GM13976 (cell line): Measurements from ENCODE around the gene SV2C.

ENCODE experiments used
- DNase-seq: peaks from one replicate; pipeline ENCODE4 v3.0.0; 2012; ENCODE audit warnings: low spot score
- in situ Hi-C: fragments of 300-500 bp; cut with MboI; formaldehyde crosslinking; loops from one replicate; pipeline ENCODE4 v1.12.0; 2022; ENCODE audit warnings: low sequenced_read_pairs, mixed read lengths, inconsistent platforms; ENCODE audit not compliant: unreplicated experiment
- TF ChIP-seq, protein P1 (sequence below): IDR thresholded peaks from 2 replicates; pipeline ENCODE4 v1.5.1; 2012; ENCODE audit warnings: borderline replicate concordance, mild to moderate bottlenecking; ENCODE audit not compliant: insufficient read depth; ENCODE audit errors: extremely low read depth, missing control alignments, control extremely low read depth

The SV2C gene

GRCh38 chr5:76221311-76221710, 138.1 kb downstream of the SV2C start:
- DNase-seq, result no peak
- in situ Hi-C loops, result no loop called here
- TF ChIP-seq, protein P1, sequence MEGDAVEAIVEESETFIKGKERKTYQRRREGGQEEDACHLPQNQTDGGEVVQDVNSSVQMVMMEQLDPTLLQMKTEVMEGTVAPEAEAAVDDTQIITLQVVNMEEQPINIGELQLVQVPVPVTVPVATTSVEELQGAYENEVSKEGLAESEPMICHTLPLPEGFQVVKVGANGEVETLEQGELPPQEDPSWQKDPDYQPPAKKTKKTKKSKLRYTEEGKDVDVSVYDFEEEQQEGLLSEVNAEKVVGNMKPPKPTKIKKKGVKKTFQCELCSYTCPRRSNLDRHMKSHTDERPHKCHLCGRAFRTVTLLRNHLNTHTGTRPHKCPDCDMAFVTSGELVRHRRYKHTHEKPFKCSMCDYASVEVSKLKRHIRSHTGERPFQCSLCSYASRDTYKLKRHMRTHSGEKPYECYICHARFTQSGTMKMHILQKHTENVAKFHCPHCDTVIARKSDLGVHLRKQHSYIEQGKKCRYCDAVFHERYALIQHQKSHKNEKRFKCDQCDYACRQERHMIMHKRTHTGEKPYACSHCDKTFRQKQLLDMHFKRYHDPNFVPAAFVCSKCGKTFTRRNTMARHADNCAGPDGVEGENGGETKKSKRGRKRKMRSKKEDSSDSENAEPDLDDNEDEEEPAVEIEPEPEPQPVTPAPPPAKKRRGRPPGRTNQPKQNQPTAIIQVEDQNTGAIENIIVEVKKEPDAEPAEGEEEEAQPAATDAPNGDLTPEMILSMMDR, result no peak

DNA sequence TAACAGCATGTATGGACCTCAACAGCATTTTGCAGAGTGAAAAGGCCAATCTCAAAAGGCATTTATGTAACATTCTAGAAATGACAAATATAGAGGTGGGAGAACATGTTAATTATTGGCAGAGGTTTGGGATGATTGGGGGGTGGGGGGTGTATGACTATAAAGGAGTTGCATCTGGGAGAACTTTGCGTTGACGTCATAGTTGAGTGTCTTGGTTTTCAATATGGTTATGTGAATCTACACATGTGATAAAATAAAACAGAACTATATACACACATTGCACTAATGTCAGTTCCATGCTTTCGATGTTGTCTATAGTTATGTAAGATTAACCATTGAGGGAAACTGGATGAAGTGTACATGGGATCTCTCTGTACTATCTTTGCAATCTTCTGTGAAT, 139.1 kb downstream of the SV2C start:
- no peak for DNase-seq
- in situ Hi-C loops, result no loop called here
- TF ChIP-seq, protein P1, result no peak

DNA sequence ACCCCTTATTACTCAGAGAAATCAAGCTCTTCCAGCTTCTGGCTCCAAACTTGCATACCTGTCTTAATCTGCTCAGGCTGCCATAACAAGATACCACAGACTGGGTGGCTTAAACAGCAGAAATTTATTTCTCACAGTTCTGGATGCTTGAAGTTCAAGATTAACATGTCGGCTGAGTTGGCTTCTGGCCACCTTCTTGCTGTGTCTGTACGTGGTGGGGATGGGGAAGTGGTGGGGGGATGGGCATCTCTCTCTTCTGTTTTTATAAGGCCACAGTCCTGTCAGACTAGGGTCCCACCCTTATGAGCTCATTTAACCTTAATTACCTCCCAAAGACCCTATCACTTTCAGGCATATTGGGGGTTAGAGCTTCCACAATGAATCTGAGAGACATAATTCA, 140.5 kb downstream of the SV2C start:
- in situ Hi-C loops, result no loop called here
- TF ChIP-seq, protein P1, result no peak
- DNase-seq, result no peak

- TF ChIP-seq, protein P1, result no peak
- no peak for DNase-seq
- in situ Hi-C loops, result loop anchor here (25.0 kb wide), 1 partner anchor 488 kb away; no protein-coding TSS in a partner anchor
These were observed 141.7 kb downstream of the SV2C start for GRCh38 chr5:76224898-76225297.

GRCh38 chr5:76225336-76225735, 142.2 kb downstream of the SV2C start:
- in situ Hi-C loops, result loop anchor here (25.0 kb wide), 1 partner anchor 488 kb away; no protein-coding TSS in a partner anchor
- TF ChIP-seq, protein P1, result no peak
- no peak for DNase-seq

DNA sequence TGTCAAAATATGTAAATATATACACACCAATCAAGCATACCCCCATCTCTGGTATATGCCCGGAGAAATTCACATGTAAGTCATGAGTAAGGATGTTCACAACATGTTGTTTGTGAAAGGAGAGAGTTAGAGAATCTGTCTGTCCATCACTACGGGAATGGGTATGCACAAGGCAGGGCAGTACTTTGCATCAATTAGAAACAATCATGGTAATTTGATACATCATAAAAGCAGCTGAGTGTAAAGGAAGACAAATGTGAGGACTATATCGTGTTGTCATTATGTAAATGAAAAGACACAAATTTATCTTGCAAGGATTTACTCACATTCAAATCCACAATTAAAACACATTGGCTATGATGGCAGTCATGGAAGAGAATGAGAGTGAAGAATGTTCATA, 146.7 kb downstream of the SV2C start:
- TF ChIP-seq, protein P1, result no peak
- DNase-seq, result no peak
- in situ Hi-C loops, result loop anchor here (25.0 kb wide), 1 partner anchor 493 kb away; no protein-coding TSS in a partner anchor
